ENCODE data around the gene DMWD.

Gene DMWD

GRCh38 chr19:45792470-45793177 lies at the start of gene DMWD:
TSS of gene DMWD (minus strand) at chr19:45792845. CDS start at chr19:45792756, 89 bp downstream.
- peak; percentile 99 for DNase-seq (ENCODE audit: low read depth)

- no peak for DNase-seq (ENCODE audit: low read depth)
These were observed 49.6 kb upstream of the DMWD start for GRCh38 chr19:45842198-45842597.

- DNase-seq (ENCODE audit: low read depth): no peak
These were observed 42.3 kb upstream of the DMWD start for GRCh38 chr19:45834970-45835369.

- no peak for DNase-seq (ENCODE audit: low read depth)
These were observed 36.3 kb upstream of the DMWD start for GRCh38 chr19:45828945-45829344.

- no peak for DNase-seq (ENCODE audit: low read depth)
These were observed 35.9 kb upstream of the DMWD start for GRCh38 chr19:45828523-45828922.

- no peak for DNase-seq (ENCODE audit: low read depth)
These were observed 34.9 kb upstream of the DMWD start for GRCh38 chr19:45827459-45828093.

GRCh38 chr19:45826934-45827333 lies 34.3 kb upstream of the DMWD start:
- no peak for DNase-seq (ENCODE audit: low read depth)

- no peak for DNase-seq (ENCODE audit: low read depth)
These were observed 33.6 kb upstream of the DMWD start for GRCh38 chr19:45825917-45826893.

- DNase-seq (ENCODE audit: low read depth): no peak
These were observed 32.6 kb upstream of the DMWD start for GRCh38 chr19:45825263-45825605.

GRCh38 chr19:45824531-45825262 lies 32.1 kb upstream of the DMWD start:
- no peak for DNase-seq (ENCODE audit: low read depth)

- DNase-seq (ENCODE audit: low read depth): no peak
These were observed 31.4 kb upstream of the DMWD start for GRCh38 chr19:45824041-45824471.

- DNase-seq (ENCODE audit: low read depth): no peak
These were observed 30.5 kb upstream of the DMWD start for GRCh38 chr19:45823182-45823581.

- no peak for DNase-seq (ENCODE audit: low read depth)
These were observed 30.1 kb upstream of the DMWD start for GRCh38 chr19:45822716-45823115.

GRCh38 chr19:45821570-45821969 lies 28.9 kb upstream of the DMWD start:
- DNase-seq (ENCODE audit: low read depth): no peak

- no peak for DNase-seq (ENCODE audit: low read depth)
These were observed 28.5 kb upstream of the DMWD start for GRCh38 chr19:45821103-45821521.

GRCh38 chr19:45820413-45821102 lies 27.9 kb upstream of the DMWD start:
- no peak for DNase-seq (ENCODE audit: low read depth)

- DNase-seq (ENCODE audit: low read depth): no peak
These were observed 27.1 kb upstream of the DMWD start for GRCh38 chr19:45819769-45820168.

GRCh38 chr19:45817725-45818301 lies 25.2 kb upstream of the DMWD start:
- no peak for DNase-seq (ENCODE audit: low read depth)

- peak; percentile 94 for DNase-seq (ENCODE audit: low read depth)
These were observed 24.5 kb upstream of the DMWD start for GRCh38 chr19:45817010-45817724.
